Neural progenitor cell (in vitro differentiated cells): ENCODE measurements around the gene SH2D2A. TPM values are rescaled to one million over a fixed set of nuclear protein-coding genes. Genes with fewer than 3 reads are reported as not detected.

Source experiments
- DNase-seq: peaks from one replicate; pipeline ENCODE4 v3.0.0-alpha.2; 2016; ENCODE audit warnings: low spot score
- H2AFZ ChIP-seq: fragments of 200-600 bp; sonication (generic); replicated peaks from 2 replicates; pipeline ENCODE4 v1.6.1; 2016; ENCODE audit warnings: antibody characterized with exemption
- H3F3A ChIP-seq: fragments of 200-600 bp; sonication (generic); 2 replicates; pipeline ENCODE4 v1.6.1; 2016; ENCODE audit warnings: antibody characterized with exemption, low read depth
- H3K27ac ChIP-seq: fragments of 200-600 bp; sonication (generic); 2 replicates; pipeline ENCODE4 v1.5.1; 2016; ENCODE audit warnings: mild to moderate bottlenecking
- H3K27me3 ChIP-seq: fragments of 200-600 bp; sonication (generic); 2 replicates; pipeline ENCODE4 v1.6.1; 2016; ENCODE audit warnings: mild to moderate bottlenecking, moderate library complexity
- H3K36me3 ChIP-seq: fragments of 200-600 bp; sonication (generic); 2 replicates; pipeline ENCODE4 v1.5.1; 2016
- H3K4me1 ChIP-seq: fragments of 200-600 bp; sonication (generic); 2 replicates; pipeline ENCODE4 v1.6.1; 2016; ENCODE audit warnings: mixed run types
- H3K4me2 ChIP-seq: fragments of 200-600 bp; sonication (generic); 2 replicates; pipeline ENCODE4 v1.6.1; 2016
- H3K4me3 ChIP-seq: fragments of 200-600 bp; sonication (generic); 2 replicates; pipeline ENCODE4 v1.5.1; 2016
- H3K79me2 ChIP-seq: fragments of 200-600 bp; sonication (generic); 2 replicates; pipeline ENCODE4 v1.6.1; 2016; ENCODE audit warnings: low read depth
- H3K9ac ChIP-seq: fragments of 200-600 bp; sonication (generic); 2 replicates; pipeline ENCODE4 v1.6.1; 2016
- H3K9me3 ChIP-seq: fragments of 200-600 bp; sonication (generic); 2 replicates; pipeline ENCODE4 v1.5.1; 2016; ENCODE audit warnings: low read depth
- H4K20me1 ChIP-seq: fragments of 200-600 bp; sonication (generic); 2 replicates; pipeline ENCODE4 v1.6.1; 2016; ENCODE audit warnings: low read depth
- H3K27ac Mint-ChIP-seq: 3 replicates; pipeline ENCODE4 v1.8.0; 2021; ENCODE audit warnings: mixed read lengths
- H3K27me3 Mint-ChIP-seq: 2 replicates; pipeline ENCODE4 v1.8.0; 2022; ENCODE audit warnings: low read depth, mild to moderate bottlenecking, inconsistent platforms, moderate library complexity, mixed read lengths; ENCODE audit not compliant: insufficient read depth
- H3K36me3 Mint-ChIP-seq: 3 replicates; pipeline ENCODE4 v1.8.0; 2021; ENCODE audit warnings: mixed read lengths
- H3K4me1 Mint-ChIP-seq: 3 replicates; pipeline ENCODE4 v1.8.0; 2021; ENCODE audit warnings: mixed read lengths
- H3K4me3 Mint-ChIP-seq: 3 replicates; pipeline ENCODE4 v1.8.0; 2021; ENCODE audit warnings: mild to moderate bottlenecking, moderate library complexity, mixed read lengths
- H3K9me3 Mint-ChIP-seq: 3 replicates; pipeline ENCODE4 v1.8.0; 2020; ENCODE audit warnings: mixed read lengths
- EZH2 ChIP-seq: fragments of 200-600 bp; sonication (generic); IDR thresholded peaks from 2 replicates; pipeline ENCODE4 v1.6.1; 2017; ENCODE audit warnings: antibody characterized with exemption, mild to moderate bottlenecking, moderate library complexity
- EZH2phosphoT487 ChIP-seq: fragments of 200-600 bp; sonication (generic); IDR thresholded peaks from 2 replicates; pipeline ENCODE4 v1.6.1; 2017; ENCODE audit warnings: antibody characterized with exemption
- total RNA-seq: library from RNA; depleted of rRNA; stranded (reverse); fragments of >200 nt; gene quantifications from 2 replicates; pipeline ENCODE4 v1.2.3, GENCODE V29; 2015; ENCODE audit warnings: low replicate concordance
- TF ChIP-seq, protein P1 (sequence below): fragments of 200-600 bp; sonication (generic); IDR thresholded peaks from 2 replicates; pipeline ENCODE4 v1.5.1; 2017; ENCODE audit warnings: antibody characterized with exemption, mild to moderate bottlenecking

The SH2D2A gene
- total RNA-seq, 1 donor from 2014 or later, result not detected

DNA sequence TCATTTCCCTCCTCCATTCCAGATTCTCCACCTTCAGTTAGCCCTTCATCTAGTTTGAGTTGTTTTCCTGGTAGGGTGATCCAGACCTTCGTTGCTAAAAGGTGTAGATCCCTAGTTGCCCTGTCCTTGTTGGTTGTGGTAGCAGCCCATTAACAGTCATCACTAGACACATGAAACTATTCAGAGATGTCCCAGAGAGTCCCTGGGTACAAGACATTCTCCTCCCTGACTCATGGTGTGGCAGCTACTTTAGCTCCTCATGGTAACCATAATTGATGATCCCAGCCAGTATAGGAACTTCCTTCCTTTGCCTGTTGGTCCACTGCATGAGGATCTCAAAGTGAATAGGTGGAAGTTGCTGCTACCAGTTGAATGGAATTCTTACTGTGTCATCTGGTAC, 6.0 kb upstream of the SH2D2A start:
- H3K9me3 ChIP-seq, result no peaks in the 10 kb centered on the region
- peaks cover 40% of the 10 kb centered on the region for H3K27me3 ChIP-seq
- Mint-ChIP-seq H3K27me3 (peaks cover 11% of the 10 kb centered on the region), H3K4me3 (no peak overlapping the region), H3K36me3 (no peaks in the 10 kb centered on the region), H3K9me3 (no peaks in the 10 kb centered on the region), H3K4me1 (no peaks in the 10 kb centered on the region), H3K27ac (no peak overlapping the region)
- H3K36me3 ChIP-seq, result no peaks in the 10 kb centered on the region
- H4K20me1 ChIP-seq, result no peaks in the 10 kb centered on the region
- H2AFZ ChIP-seq, result no peak overlapping the region
- TF ChIP-seq EZH2, result no peak
- no peak for TF ChIP-seq EZH2phosphoT487
- TF ChIP-seq, protein P1, sequence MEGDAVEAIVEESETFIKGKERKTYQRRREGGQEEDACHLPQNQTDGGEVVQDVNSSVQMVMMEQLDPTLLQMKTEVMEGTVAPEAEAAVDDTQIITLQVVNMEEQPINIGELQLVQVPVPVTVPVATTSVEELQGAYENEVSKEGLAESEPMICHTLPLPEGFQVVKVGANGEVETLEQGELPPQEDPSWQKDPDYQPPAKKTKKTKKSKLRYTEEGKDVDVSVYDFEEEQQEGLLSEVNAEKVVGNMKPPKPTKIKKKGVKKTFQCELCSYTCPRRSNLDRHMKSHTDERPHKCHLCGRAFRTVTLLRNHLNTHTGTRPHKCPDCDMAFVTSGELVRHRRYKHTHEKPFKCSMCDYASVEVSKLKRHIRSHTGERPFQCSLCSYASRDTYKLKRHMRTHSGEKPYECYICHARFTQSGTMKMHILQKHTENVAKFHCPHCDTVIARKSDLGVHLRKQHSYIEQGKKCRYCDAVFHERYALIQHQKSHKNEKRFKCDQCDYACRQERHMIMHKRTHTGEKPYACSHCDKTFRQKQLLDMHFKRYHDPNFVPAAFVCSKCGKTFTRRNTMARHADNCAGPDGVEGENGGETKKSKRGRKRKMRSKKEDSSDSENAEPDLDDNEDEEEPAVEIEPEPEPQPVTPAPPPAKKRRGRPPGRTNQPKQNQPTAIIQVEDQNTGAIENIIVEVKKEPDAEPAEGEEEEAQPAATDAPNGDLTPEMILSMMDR, result no peak
- no peak overlapping the region for H3K4me3 ChIP-seq
- no peak overlapping the region for H3K9ac ChIP-seq
- no peak overlapping the region for H3K27ac ChIP-seq
- no peaks in the 10 kb centered on the region for H3K4me1 ChIP-seq
- no peak for DNase-seq
- H3K4me2 ChIP-seq, result no peak overlapping the region
- H3K79me2 ChIP-seq, result no peaks in the 10 kb centered on the region
- H3F3A ChIP-seq, result no peaks in the 10 kb centered on the region

DNA sequence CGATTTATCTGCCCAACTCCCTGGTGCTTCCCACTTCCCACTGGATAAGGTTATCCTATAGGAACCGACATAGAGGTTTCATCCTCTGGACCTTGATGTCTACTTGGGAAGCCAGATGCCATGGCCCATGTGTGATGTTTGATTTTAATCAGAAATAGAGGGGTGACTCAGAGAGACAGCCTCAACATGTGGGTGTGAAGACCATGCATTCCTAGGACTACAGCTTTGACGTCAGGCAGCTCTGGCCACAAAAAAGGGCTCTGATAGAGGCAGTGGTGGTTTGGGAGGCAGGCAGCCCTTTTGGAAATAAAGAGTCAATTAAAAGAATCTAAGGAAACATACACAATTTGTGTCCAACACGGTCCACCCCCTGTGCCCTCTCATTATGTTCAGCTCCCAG, 5.2 kb upstream of the SH2D2A start:
- no peaks in the 10 kb centered on the region for H3K36me3 Mint-ChIP-seq
- peaks cover 6% of the 10 kb centered on the region for H3K27me3 Mint-ChIP-seq

DNA sequence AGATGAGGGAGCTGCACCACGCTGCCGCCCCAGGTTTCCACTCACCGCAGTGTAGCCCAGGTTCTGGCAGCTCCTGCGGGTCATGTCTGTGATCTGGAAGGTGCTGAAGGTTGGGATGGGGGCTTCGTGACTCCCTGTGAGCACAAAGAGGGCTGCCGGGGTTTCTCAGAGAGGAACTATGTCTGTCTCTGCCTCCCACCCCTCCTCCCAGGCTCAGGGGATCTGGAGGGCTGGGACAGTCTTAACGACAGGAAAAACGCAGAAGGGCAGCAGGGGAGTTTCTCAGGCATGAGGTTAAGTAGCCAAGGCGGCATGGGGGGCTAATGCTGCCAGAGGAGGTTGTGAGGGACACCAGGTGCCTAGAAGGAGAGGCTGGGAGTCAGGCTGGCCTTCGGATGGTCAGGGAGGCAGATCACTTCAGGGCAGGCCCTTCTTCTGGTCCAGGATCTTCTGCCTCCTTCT, 656 bp downstream of the SH2D2A start:
- peaks cover 9% of the 10 kb centered on the region for H3F3A ChIP-seq
- no peak overlapping the region for H3K4me3 ChIP-seq
- no peak overlapping the region for H3K9ac ChIP-seq
- H3K4me1 ChIP-seq, result peaks cover 15% of the 10 kb centered on the region
- H3K36me3 Mint-ChIP-seq, result no peaks in the 10 kb centered on the region
- H2AFZ ChIP-seq, result peak overlapping the region; percentile 27
- H3K79me2 ChIP-seq, result no peaks in the 10 kb centered on the region
- no peak overlapping the region for H3K27ac ChIP-seq
- peaks cover 14% of the 10 kb centered on the region for H3K27me3 Mint-ChIP-seq
- DNase-seq, result no peak
- no peaks in the 10 kb centered on the region for H3K9me3 ChIP-seq
- peaks cover 68% of the 10 kb centered on the region for H3K27me3 ChIP-seq
- H4K20me1 ChIP-seq, result no peaks in the 10 kb centered on the region
- no peaks in the 10 kb centered on the region for H3K36me3 ChIP-seq
- H3K9me3 Mint-ChIP-seq, result no peaks in the 10 kb centered on the region
- H3K4me2 ChIP-seq, result no peak overlapping the region
- H3K27ac Mint-ChIP-seq, result no peak overlapping the region
- TF ChIP-seq, protein P1, result no peak
- TF ChIP-seq EZH2 (no peak), EZH2phosphoT487 (no peak)
- peaks cover 37% of the 10 kb centered on the region for H3K4me1 Mint-ChIP-seq
- H3K4me3 Mint-ChIP-seq, result no peak overlapping the region

More for the DNA sequence above, 5.2 kb upstream of the SH2D2A start:
- Mint-ChIP-seq H3K27ac (no peak overlapping the region), H3K9me3 (no peaks in the 10 kb centered on the region), H3K4me3 (no peak overlapping the region), H3K4me1 (no peaks in the 10 kb centered on the region)
- Histone ChIP-seq H3K9ac (no peak overlapping the region), H3K4me3 (no peak overlapping the region), H2AFZ (no peak overlapping the region), H3K27me3 (peaks cover 40% of the 10 kb centered on the region), H3K4me2 (no peak overlapping the region), H3K9me3 (no peaks in the 10 kb centered on the region), H4K20me1 (no peaks in the 10 kb centered on the region), H3K27ac (no peak overlapping the region), H3K4me1 (no peaks in the 10 kb centered on the region), H3F3A (no peaks in the 10 kb centered on the region), H3K36me3 (no peaks in the 10 kb centered on the region), H3K79me2 (no peaks in the 10 kb centered on the region)
- no peak for DNase-seq
- TF ChIP-seq EZH2phosphoT487 (no peak), EZH2 (no peak)
- TF ChIP-seq, protein P1, result no peak
